ENCODE data around the gene CST3. TPM values are rescaled to one million over a fixed set of nuclear protein-coding genes. Genes with fewer than 3 reads are reported as not detected.

Gene CST3
- total RNA-seq, 1 experiment from 2014 or later = 158 TPM

DNA sequence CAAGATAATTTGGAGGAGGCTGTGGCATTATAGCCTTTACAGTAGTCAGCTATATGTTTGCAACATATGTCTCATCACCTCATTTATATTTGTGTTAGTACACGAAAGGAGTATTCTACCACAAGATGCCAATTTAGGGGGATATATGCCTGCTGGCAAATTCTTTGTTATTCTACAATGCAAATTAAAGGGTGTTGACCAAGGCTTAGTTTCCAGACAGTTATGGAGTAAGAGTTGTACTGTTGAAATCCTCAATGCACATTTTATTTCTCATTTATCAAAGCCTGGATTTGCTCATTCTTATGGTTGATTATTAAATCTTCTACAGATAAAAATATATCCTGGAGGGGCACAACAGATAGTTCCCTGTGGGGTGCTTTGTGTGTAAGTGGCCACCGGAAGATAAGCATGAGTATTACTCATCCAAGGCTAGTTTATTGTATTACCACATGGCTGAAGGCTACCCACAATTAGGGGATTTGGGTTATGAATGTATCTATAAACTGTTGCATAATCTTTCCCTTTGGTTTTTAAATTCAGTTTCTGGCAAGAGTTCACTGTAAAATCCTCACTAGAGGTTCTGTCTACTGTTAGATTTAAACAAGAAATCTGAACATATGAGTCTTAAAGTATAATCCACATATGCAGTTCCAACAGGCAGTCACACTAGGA lies 41.0 kb downstream of the CST3 start:
- H3K27me3 ChIP-seq (ENCODE audit: control insufficient read depth, insufficient read depth, low read length) = peaks cover 2% of the 10 kb centered on the region; the same call in 1 of the 2 replicates
- no peak for DNase-seq (ENCODE audit: low read depth, low spot score)
- H3K27ac ChIP-seq (ENCODE audit: low read length) = no peak overlapping the region
- no TSS peak for BruUV-seq (replicated peaks)
- H3K4me1 ChIP-seq (ENCODE audit: control insufficient read depth, insufficient read depth, low read length) = no peaks in the 10 kb centered on the region
- CTCF ChIA-PET = no interaction called here
- no peak overlapping the region for H3K4me3 ChIP-seq (ENCODE audit: low read depth in 2 of 2, low read length in 2 of 2)
- H3K9me3 ChIP-seq (ENCODE audit: control insufficient read depth, insufficient read depth, low read depth, low read length) = no peaks in the 10 kb centered on the region
- POLR2A ChIA-PET = no interaction called here
- intact Hi-C loops (cut with micrococcal nuclease; ENCODE audit: unreplicated experiment) = no loop called here
- in situ Hi-C loops (cut with HindIII; ENCODE audit: low pct_unique_long_range_greater_than_20kb, low sequenced_read_pairs) = no loop called here
- no peak for ATAC-seq
- no peak for TF ChIP-seq TCF7L2 (IDR thresholded peaks at IDR 0.05; ENCODE audit: low read depth, low read length)
- TF ChIP-seq, protein P1, sequence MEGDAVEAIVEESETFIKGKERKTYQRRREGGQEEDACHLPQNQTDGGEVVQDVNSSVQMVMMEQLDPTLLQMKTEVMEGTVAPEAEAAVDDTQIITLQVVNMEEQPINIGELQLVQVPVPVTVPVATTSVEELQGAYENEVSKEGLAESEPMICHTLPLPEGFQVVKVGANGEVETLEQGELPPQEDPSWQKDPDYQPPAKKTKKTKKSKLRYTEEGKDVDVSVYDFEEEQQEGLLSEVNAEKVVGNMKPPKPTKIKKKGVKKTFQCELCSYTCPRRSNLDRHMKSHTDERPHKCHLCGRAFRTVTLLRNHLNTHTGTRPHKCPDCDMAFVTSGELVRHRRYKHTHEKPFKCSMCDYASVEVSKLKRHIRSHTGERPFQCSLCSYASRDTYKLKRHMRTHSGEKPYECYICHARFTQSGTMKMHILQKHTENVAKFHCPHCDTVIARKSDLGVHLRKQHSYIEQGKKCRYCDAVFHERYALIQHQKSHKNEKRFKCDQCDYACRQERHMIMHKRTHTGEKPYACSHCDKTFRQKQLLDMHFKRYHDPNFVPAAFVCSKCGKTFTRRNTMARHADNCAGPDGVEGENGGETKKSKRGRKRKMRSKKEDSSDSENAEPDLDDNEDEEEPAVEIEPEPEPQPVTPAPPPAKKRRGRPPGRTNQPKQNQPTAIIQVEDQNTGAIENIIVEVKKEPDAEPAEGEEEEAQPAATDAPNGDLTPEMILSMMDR (IDR thresholded peaks at IDR 0.05) = no peak
- TF ChIP-seq, protein P2, sequence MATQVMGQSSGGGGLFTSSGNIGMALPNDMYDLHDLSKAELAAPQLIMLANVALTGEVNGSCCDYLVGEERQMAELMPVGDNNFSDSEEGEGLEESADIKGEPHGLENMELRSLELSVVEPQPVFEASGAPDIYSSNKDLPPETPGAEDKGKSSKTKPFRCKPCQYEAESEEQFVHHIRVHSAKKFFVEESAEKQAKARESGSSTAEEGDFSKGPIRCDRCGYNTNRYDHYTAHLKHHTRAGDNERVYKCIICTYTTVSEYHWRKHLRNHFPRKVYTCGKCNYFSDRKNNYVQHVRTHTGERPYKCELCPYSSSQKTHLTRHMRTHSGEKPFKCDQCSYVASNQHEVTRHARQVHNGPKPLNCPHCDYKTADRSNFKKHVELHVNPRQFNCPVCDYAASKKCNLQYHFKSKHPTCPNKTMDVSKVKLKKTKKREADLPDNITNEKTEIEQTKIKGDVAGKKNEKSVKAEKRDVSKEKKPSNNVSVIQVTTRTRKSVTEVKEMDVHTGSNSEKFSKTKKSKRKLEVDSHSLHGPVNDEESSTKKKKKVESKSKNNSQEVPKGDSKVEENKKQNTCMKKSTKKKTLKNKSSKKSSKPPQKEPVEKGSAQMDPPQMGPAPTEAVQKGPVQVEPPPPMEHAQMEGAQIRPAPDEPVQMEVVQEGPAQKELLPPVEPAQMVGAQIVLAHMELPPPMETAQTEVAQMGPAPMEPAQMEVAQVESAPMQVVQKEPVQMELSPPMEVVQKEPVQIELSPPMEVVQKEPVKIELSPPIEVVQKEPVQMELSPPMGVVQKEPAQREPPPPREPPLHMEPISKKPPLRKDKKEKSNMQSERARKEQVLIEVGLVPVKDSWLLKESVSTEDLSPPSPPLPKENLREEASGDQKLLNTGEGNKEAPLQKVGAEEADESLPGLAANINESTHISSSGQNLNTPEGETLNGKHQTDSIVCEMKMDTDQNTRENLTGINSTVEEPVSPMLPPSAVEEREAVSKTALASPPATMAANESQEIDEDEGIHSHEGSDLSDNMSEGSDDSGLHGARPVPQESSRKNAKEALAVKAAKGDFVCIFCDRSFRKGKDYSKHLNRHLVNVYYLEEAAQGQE (IDR thresholded peaks at IDR 0.05; ENCODE audit: insufficient read depth in 1 of 2, low read depth in 2 of 2, low read length in 1 of 2) = no peak
- no peak for TF ChIP-seq SIN3A (IDR thresholded peaks at IDR 0.05; ENCODE audit: borderline replicate concordance, insufficient read depth, low read depth, low read length)
- TF ChIP-seq POLR2AphosphoS5 (IDR thresholded peaks at IDR 0.05; ENCODE audit: low read depth, low read length) = no peak
- H3K36me3 ChIP-seq (ENCODE audit: control insufficient read depth, insufficient read depth, low read length) = no peaks in the 10 kb centered on the region

DNA sequence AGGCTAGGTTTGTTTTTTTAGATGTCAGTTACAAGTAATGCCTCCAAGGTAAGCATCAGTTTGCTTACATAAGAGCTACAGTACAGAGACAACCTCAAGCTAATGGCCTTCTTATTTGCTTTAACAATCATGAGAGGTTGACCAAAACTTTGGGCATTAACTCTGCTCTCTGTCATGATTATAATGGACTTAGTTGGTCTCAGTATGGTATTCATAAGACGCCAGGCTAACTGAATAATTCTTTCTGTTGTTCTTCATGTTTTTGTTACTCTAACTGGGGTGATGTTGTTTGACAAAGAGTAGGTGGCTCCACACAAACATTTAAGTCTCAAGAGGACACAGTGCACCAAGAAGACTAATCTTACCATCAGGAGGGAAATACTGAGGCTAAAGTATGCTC lies 41.8 kb downstream of the CST3 start:
- Histone ChIP-seq H3K4me3 (ENCODE audit: low read depth in 2 of 2, low read length in 2 of 2) (no peak overlapping the region), H3K27ac (ENCODE audit: low read length) (no peak overlapping the region), H3K36me3 (ENCODE audit: control insufficient read depth, insufficient read depth, low read length) (no peaks in the 10 kb centered on the region), H3K9me3 (ENCODE audit: control insufficient read depth, insufficient read depth, low read depth, low read length) (no peaks in the 10 kb centered on the region), H3K4me1 (ENCODE audit: control insufficient read depth, insufficient read depth, low read length) (no peaks in the 10 kb centered on the region), H3K27me3 (ENCODE audit: control insufficient read depth, insufficient read depth, low read length) (peaks cover 2% of the 10 kb centered on the region; the same call in 1 of the 2 replicates)
- in situ Hi-C loops (cut with HindIII; ENCODE audit: low pct_unique_long_range_greater_than_20kb, low sequenced_read_pairs) (no loop called here), intact Hi-C loops (cut with micrococcal nuclease; ENCODE audit: unreplicated experiment) (no loop called here)
- ChIA-PET POLR2A (no interaction called here), CTCF (no interaction called here)
- TF ChIP-seq, protein P2 (IDR thresholded peaks at IDR 0.05; ENCODE audit: insufficient read depth in 1 of 2, low read depth in 2 of 2, low read length in 1 of 2) = no peak
- no TSS peak for BruUV-seq (replicated peaks)
- ATAC-seq (no peak), DNase-seq (ENCODE audit: low read depth, low spot score) (no peak)
